SK-N-SH (cell line): ENCODE measurements around the gene PDE4D.

Source experiments
- CHD2 ChIP-seq: fragments of 150-350 bp; IDR thresholded peaks from 2 replicates; pipeline ENCODE4 v1.6.1; 2018; ENCODE audit warnings: low read length; ENCODE audit not compliant: partially characterized antibody
- ELF1 ChIP-seq: IDR thresholded peaks from 2 replicates; pipeline ENCODE4 v1.4.0; 2012
- GABPA ChIP-seq: IDR thresholded peaks from 2 replicates; pipeline ENCODE4 v1.4.0; 2012; ENCODE audit warnings: low read depth, mild to moderate bottlenecking
- GATA2 ChIP-seq: sonication (generic); formaldehyde crosslinking; IDR thresholded peaks from 2 replicates; pipeline ENCODE4 v1.5.0; 2020; ENCODE audit warnings: mild to moderate bottlenecking, missing genetic modification reagents
- NFIC ChIP-seq: IDR thresholded peaks from 2 replicates; pipeline ENCODE4 v1.4.0; 2012; ENCODE audit warnings: borderline replicate concordance
- TAF1 ChIP-seq: IDR thresholded peaks from 2 replicates; pipeline ENCODE4 v1.6.1; 2012; ENCODE audit warnings: low read depth, mild to moderate bottlenecking, low read length, moderate library complexity, borderline replicate concordance
- TEAD4 ChIP-seq: IDR thresholded peaks from 2 replicates; pipeline ENCODE4 v1.4.0; 2012; ENCODE audit warnings: mild to moderate bottlenecking, borderline replicate concordance; ENCODE audit not compliant: insufficient read depth
- USF1 ChIP-seq: IDR thresholded peaks from 2 replicates; pipeline ENCODE4 v1.4.0; 2012; ENCODE audit warnings: low read depth, borderline replicate concordance
- YY1 ChIP-seq: IDR thresholded peaks from 2 replicates; pipeline ENCODE4 v1.4.0; 2012; ENCODE audit warnings: low read depth, mild to moderate bottlenecking
- TF ChIP-seq, protein P1 (sequence below): fragments of 200-600 bp; sonication (generic); IDR thresholded peaks from 2 replicates; pipeline ENCODE4 v1.6.1; 2017; ENCODE audit warnings: antibody characterized with exemption, mild to moderate bottlenecking, moderate library complexity
- TF ChIP-seq, protein P2 (sequence below): IDR thresholded peaks from 2 replicates; pipeline ENCODE4 v1.4.0; 2012; ENCODE audit warnings: low read depth

DNA sequence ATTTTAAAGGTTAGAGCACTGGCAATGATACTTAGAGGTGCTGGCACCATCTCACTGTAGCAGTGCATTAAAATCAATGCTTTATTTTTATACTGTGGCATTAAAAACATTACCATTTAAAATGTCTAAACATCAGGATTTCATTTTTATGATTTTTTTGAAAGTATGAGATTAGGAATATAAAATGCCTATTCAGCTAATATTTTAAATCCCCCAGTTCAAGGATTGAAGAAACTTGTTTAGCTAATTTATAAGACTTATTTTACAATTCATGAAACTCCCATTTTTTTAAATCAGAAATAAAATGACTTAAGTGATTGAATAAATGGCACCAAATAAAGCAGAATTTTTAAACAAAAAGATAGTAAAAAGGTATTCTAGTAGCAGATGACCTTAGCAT is 685.1 kb downstream of the PDE4D start:
- TF ChIP-seq NFIC (no peak), GATA2 (CRISPR knock-in tag) (no peak), USF1 (no peak), TAF1 (no peak), YY1 (no peak), GABPA (no peak), TEAD4 (no peak), CHD2 (no peak), ELF1 (no peak)
- TF ChIP-seq, protein P1, sequence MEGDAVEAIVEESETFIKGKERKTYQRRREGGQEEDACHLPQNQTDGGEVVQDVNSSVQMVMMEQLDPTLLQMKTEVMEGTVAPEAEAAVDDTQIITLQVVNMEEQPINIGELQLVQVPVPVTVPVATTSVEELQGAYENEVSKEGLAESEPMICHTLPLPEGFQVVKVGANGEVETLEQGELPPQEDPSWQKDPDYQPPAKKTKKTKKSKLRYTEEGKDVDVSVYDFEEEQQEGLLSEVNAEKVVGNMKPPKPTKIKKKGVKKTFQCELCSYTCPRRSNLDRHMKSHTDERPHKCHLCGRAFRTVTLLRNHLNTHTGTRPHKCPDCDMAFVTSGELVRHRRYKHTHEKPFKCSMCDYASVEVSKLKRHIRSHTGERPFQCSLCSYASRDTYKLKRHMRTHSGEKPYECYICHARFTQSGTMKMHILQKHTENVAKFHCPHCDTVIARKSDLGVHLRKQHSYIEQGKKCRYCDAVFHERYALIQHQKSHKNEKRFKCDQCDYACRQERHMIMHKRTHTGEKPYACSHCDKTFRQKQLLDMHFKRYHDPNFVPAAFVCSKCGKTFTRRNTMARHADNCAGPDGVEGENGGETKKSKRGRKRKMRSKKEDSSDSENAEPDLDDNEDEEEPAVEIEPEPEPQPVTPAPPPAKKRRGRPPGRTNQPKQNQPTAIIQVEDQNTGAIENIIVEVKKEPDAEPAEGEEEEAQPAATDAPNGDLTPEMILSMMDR = no peak
- TF ChIP-seq, protein P2, sequence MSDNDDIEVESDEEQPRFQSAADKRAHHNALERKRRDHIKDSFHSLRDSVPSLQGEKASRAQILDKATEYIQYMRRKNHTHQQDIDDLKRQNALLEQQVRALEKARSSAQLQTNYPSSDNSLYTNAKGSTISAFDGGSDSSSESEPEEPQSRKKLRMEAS = no peak
